Retina (tissue), 1 donor: Measurements from ENCODE around the gene ASXL2.
"Not testable (repeated sequence)": the region's sequence is repeated elsewhere in the genome, so short reads cannot be mapped to it uniquely, and the experiment has no call there.

Experiments used
- DNase-seq: peaks from one replicate; pipeline ENCODE4 v3.0.0-alpha.2; 2016

Gene ASXL2

DNA sequence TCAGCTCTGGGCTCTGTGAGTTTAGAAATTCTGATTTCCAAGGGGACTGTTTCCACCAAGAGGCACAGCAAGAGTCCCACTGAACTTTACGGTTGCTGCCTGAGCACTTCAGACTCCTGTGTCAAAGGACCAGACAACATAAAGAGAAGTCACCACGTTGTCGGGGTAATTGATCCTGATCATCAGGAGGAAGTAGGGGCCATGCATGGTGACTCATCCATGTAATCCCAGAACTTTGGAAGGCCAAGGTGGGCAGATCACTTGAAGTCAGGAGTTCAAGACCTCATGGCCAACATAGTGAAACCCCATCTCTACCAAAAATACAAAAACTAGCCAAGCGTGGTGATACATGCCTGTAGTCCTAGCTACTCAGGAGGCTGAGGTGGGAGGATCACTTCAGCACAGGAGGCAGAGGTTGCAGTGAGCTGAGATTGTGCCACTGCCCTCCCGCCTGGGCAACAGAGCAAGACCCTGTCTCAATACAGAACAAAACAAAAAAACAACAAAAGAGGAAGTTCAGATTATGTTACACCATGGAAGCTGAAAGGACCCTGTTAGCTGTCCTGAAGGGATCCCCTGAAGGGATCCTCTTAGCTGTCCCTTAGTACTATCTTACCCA, 9.4 kb upstream of the ASXL2 start:
- DNase-seq, result no peak

DNA sequence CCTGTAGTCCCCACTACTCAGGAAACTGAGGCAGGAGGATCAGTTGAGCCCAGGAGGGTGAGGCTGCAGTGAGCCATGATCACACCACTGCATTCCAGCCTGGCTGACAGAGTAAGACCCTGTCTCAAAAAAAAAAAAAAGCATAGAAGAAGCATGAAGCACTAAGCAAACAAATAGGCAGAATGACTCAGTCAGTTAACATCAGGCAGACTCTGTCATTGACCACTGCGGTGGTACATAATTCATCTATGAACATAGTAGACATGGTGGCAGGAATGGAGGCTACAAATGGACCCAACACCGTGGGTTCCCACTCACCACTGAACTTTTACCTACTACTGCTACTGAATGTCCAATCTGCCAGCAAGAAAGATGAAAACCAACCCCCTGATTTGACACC, 7.6 kb upstream of the ASXL2 start:
- DNase-seq, result no peak

DNA sequence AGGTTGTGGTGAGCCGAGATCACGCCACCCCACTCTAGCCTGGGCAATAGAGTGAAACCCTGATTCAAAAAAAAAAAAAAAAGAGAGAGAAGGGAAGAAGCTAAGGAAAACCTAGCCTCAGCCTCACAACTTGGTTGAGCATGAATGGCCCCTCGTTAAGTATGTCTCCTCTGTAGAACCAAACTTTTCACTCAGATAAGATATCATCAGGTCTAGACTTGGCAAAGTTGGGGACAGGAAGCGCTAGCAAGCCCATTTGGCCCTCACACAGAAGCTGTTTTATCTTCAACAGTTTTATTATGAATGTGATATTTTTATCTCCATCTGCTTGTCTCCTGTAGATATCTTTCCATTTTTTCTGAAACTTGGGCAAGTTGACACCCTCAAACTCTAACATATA, 3.5 kb upstream of the ASXL2 start:
- no peak for DNase-seq

DNA sequence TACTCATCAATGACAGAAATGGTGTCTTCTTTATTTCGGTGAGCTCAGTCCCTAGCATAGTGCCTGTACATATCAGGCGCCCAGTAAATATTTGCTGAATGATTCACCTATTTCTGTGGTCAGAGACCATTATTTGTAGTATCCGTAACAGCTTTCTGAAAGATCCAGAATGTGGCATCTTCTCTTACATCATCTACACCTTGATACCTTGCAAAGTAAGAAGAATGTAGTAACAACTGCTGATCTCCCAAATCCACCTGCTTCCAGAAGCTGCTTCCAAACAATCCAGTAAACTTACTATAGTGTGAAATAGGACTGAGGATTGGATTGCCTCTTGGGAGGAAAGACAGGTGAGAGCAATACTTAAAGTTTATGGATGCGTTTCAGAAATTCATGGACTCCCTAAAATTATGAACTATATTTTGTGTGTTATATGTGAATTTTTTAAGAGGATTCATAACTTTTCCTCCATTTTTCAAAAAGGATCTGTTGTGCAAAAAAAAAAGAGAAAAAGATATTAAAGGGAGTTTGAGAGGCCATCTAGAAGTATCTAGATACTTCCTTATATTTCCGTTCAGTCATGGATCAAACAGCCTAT, 945 bp upstream of the ASXL2 start:
- DNase-seq, result no peak

DNA sequence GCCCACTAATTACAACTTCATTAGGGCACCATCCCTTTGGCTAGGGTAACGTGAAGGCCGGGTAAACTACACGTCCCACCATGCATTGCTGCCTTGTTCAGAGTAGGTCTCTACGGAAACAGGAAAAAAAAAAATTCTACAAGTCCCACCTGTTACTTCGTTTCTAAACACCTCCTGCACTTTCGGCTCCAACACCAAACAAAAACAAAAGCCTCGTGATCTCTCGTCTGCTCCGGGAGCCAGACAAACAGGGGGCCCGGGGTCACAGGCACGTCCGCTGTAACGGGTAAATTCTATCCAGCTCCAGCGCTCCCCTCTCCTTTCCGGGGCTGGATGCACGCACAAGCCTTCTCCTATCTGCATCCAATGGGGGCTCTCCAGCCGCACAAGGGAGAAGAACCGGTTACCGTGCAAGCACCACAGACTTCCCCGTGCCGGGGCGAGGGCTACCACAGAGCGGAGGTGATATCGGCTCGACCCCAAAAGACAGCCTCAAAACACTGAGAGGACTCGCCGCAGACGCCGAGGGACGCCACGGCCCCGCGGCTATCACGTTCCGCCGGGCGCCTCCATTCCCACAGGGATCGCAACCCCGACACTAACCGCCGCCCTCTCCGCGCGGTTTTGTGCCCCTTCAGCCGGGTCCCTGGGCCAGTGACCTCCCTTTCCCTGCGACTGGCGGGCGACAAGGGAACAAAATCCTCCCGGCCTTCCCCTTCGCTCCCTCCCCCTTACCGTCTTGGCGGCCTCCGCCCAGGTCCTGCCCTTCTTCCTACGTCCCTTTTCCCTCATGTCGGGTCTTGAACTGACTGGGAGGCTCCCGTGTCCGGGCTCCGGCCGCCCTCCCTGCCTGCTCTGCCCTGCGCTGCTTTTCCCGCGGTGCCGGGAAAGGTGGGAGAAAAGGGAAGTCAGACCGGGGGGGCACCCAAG, 591 bp downstream of the ASXL2 start:
- peak; percentile 79 for DNase-seq

DNA sequence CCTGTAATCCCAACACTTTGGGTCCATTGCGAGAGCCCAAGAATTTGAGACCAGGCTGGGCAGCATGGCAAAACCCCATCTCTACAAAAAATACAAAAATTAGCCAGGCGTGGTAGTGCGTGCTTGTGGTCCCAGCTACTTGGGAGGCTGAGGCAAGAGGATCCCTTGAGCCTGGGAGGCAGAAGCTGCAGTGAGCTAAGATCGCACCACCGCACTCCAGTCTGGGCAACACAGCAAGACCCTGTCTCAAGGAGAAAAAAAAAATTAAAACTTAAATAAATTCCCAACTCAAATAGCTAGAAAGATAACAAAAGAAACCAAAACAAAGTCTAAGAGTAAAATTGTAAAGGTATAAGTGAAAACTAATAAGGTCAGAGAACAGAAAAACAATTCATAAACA, 6.2 kb downstream of the ASXL2 start:
- DNase-seq, result no peak

DNA sequence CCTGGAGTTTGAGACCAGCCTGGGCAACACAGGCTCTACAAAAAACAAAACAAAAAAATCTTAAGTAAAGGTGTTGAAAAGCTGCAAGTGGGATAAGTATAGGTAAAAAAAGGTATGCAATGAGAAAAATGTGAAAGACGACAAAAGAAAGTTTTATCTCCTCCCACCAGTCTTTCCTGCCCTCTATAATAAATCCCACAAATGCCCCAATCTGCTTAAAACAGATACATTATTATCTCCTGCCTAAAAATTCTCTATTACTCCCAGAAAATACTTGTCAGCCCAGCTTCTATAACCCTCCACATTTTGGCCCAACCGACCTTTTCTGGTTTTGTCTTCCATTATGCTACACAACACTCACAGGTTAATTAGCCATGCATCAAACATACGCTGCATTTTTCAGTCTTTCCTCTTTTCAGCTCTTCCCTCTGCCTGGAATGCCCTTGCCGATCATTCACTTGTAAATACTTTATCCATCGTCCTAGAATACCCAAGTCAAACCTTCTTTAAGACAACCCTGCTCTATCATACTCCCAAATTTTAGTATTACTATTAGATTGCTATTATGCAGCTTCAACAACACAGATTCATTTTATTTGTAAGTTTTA, 10.8 kb downstream of the ASXL2 start:
- DNase-seq, result no peak

DNA sequence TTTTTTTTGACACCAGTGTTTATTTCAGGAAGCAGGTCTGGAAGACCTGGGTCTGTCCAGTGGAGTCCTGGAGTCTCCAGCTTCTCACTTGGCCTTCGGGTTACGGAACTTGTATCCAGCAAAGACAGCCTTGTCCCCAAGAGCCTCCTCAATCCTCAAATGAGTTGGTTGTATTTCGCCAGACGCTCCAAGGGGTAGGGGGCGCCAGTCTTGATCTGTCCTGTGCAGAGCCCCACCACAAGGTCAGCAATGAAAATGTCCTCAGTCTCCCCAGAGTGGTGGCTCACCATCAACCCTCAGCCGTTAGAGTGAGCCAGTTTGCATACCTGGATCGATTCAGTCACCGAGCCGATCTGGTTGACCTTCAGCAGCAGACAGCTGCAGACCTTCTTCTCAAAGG, 21.9 kb downstream of the ASXL2 start:
- DNase-seq, result no peak

DNA sequence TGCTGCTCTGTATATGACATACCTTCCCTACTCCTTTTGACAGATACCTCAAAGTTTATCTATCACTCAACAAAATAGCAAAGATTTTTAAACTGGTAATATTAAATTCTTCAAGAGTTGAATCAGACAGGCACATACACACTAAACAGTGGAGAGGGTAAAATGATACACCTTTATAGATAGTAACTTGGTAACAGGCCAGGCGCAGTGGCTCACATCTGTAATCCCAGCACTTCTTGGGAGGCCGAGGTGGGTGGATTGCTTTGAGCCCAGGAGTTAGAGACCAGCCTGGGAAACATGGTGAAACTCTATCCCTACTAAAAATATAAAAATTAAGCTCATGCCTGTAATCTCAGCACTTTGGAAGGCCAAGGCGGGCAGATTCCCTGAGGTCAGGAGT, 23.2 kb downstream of the ASXL2 start:
- DNase-seq, result no peak

DNA sequence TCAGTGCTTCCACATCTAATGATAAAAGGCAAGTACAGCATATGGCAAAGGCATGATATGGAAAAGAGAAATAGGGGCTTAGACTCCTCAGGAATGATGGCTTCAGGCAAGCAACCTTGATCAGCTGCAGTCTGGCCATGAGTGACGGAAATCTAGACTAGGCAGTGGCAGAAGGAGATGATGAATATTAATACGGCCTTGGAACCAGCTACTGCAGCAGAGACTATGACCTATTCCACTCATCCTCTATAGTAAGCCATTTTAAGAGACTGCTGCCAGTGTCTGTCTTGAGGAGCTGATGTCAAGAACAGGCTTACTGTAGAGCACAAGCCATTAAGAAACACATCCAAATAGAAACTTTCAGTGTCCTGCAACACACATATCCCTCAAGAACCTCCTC, 23.7 kb downstream of the ASXL2 start:
- DNase-seq, result no peak

DNA sequence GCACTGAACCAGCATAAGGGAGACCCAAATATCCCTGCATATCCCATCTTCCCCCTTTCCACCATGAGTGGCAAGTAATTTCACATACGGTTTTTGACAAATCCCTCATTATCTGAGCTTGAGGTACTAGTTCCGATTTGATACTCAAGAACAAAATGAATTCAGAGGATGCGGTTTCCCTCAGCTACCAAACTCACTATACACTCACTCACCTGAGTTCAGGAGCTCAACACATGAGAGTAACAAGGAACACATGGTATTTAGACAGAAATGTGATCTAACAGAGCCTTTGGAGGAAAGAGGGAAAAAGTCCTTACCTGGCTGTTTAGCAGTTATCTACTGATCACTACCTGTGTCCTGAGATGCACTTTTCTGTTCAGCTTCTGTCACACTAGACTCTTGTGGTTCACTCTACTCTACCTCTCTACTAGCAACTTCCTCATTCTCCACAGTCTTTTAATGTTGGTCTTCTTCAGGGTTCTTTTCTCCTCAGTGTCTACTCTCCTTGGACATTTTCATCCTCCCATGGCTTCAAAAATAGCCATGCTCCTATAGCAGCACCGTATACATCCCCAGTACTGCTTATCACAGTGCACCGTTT, 25.1 kb downstream of the ASXL2 start:
- no peak for DNase-seq

DNA sequence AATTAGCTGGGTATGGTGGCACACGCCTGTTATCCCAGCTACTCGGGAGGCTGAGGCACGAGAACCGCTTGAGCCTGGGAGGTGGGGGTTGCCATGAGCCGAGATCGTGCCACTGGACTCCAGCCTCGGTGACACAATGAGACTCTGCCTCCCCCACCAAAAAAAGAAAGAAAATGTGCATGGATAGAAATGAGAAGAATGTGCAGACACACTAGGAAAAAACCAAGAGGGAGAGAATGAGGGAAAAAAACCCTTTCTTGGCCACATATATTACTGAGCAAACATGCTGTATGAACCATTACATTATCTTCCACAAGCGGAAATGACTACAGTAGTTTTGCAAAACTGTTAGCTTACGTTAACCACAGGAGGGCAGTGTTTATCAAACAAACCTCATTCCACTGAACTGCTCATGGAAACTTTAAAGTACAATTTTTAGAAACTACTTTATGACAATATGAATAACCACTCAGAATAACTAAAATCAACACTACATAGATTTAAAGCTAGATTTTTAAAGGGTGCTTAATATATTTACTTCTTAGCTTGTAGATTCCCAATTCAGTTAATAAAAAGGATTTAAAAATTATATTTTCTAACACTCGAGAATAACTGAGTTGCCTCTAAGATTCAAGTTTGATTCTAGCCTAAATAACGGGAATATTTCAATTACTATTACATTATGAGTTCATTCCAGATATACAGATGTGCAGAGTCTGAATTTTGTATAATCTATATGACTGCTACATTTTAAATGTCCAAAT, 26.4 kb downstream of the ASXL2 start:
- peak; percentile 9 for DNase-seq

DNA sequence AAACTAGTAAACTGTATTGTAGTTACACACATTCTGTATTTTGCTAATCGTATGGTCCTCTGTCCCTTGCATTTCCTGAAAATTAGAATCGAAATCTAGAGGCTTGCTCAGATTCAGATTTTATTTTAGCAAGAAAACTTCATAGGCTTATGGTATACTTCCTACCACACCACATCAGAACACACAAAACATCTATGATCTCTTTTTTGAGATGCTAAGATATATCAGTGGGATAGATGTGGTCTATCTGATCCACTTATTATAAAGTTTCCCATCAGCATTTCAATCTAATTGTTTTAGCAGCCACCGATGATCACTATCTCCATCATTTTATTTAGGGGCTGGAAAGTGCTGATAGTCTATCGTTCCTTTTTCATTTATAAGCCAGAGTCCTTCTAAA, 27.9 kb downstream of the ASXL2 start:
- DNase-seq, result not testable (repeated sequence)

DNA sequence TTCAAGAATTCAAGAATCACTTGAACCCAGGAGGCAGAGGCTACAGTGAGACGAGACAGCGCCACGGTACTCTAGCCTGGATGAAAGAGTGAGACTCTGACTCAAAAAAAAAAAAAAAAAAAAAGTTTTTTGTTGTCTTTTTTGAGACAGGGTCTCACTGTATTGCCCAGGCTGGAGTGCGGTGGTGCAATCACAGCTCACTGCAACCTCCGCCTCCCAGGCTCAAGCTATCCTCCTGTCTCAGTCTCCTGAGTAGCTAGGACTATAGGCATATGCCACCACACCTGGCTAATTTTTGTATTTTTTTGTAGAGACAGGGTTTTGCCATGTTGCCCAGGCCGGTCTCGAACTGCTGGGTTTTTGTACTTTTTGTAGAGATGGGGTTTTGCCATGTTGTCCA, 28.9 kb downstream of the ASXL2 start:
- DNase-seq, result not testable (repeated sequence)

DNA sequence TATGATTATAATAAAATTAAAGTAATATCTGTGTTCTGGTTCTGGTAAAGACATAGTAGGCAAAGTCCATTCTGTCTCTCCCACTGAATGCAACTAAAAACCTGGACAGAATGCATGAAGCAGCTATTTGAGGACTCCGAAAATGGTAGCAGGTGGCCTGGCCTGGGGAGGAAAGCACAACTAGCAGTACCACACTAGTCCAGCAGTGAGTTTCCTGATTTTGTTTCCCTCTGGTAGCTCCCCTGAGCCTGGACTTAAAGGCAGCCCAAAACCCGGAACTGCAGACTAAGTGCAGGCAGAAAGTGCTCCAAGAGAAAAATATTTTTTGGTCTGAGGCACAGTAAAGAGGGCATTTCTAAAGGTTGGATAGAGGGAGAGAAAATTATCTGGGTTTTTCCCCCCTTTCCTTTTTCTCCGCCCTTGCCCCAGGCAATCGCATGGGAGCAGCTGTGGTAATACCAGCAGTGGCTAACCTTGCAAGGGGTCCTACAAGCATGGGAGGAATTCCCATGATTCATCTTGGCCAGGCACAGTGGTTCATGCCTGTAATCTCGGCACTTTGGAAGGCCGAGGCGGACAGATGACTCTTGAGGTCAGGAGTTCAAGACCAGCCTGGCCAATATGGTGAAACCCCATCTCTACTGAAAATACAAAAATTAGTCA, 32.3 kb downstream of the ASXL2 start:
- no peak for DNase-seq

DNA sequence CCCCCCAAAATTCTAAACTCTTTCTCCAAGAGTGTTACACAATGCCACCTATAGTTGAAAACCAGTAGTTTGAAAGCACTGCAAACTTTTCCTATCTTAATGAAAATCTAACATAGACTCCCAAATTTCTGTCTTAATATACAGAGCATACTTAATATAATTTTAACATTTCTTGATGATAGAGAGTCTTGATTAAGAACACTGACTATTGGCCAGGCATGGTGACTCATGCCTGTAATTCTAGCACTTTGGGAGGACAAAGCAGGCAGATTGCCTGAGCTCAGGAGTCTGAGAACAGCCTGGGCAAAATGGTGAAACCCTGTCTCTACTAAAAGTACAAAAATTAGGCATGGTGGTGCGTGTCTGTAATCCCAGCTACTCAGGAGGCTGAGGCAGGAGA, 34.2 kb downstream of the ASXL2 start:
- DNase-seq, result no peak

DNA sequence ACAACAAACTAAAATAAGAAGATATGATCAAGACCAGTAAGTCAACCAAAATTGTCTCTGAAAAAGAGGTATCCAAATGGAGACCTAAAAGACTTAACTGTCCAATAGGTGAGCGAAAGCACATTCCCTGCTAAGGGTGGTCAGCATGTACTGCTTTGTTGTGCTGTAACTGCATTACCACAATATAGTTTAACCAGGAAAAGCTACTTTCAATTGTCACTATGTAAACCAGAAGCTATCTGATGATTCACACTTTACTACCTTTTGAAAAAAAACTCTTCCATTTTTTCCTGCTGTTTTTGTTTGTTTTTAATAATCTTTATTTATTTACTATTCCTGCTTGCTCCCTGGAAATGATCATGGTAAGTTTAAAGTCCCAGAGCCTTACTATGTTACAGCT, 36.1 kb downstream of the ASXL2 start:
- DNase-seq, result no peak

DNA sequence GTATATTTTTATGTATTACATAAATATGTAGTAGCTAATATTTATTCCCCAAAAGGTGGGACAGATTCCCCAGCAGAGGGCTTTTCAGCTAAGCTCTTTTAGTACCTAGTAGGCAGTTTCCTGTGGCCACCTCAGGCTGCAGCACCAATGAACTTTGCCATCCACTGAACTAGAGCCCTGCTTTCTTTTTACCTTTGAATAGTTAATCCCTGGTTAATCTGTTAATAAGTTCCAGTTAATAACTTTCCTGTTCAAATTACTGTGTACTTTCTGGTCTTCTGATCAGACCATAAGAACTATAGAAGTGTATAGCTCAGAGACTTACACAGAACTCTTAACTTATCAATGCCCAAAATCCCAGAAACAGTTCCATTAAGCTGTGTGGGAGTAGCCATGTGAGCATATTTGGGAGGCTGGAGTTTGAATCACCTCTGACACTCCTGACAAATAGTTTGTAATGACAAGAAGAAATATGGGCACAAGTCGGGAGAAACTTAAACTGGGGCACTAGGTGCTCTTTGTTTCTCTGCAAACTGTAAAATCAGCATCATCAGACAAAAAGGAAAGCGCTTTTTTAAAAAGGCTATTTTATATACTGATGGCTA, 40.0 kb downstream of the ASXL2 start:
- no peak for DNase-seq

DNA sequence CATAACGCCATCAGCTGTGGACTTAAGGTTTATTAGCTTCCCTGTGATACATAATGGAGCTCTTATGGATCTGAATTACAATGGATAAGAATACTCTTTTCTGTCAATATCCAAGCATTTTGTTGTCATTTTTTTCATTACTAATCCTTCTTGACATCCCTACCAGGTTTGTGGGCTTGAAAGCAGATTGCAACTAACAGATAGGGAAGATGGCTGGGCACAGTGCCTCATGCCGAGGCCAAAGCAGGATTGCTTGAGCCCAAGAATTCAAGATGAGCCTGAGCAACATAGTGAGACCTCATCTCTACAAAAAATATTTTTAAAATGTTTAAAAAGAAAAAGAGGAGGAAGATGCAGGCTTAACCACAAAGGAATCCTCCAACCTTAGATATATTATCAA, 42.4 kb downstream of the ASXL2 start:
- DNase-seq, result no peak

DNA sequence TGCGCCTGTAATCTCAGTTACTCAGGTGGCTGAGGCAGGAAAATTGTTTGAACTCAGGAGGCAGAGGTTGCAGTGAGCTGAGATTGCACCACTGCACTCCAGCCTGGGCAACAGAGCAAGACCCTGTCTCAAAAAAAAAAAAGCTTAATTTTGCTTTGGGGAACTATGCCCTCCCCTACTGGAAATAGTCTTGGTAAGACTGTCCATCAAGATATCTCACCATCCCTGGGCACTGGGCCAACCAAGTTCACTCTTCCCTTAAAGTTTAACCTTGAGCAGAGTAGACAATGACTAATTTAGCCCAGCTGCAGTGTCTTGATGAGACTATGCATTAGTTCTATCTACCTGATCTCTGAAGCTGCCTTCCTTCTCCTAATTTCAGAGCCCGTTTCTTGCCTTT, 44.7 kb downstream of the ASXL2 start:
- DNase-seq, result no peak

DNA sequence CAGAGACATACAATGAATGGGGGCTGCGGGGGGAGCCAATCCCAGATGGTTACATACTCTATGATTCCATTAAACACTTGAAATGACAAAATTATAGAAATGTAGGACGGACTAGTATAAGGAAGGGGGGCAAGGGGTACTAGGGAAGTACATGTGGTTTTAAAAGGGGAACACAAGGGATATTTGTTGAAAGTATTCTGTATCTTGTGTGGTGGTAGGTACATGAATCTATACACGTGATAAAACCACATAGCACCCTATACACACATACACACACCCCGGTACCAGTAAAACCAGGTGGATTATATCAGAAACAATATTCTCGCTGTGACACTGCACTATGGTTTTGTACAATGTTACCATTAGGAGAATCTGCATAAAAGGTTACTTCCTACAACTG, 45.4 kb downstream of the ASXL2 start:
- DNase-seq, result no peak
